ENCODE measurements around the gene TOMM40L. TPM values are rescaled to one million over a fixed set of nuclear protein-coding genes. Genes with fewer than 3 reads are reported as not detected.

TOMM40L gene
- 10 to 100 TPM in 1 of 4 donors, 1 to 10 TPM in 3; 2.6 to 13.2 (median 7.3) TPM for total RNA-seq

DNA sequence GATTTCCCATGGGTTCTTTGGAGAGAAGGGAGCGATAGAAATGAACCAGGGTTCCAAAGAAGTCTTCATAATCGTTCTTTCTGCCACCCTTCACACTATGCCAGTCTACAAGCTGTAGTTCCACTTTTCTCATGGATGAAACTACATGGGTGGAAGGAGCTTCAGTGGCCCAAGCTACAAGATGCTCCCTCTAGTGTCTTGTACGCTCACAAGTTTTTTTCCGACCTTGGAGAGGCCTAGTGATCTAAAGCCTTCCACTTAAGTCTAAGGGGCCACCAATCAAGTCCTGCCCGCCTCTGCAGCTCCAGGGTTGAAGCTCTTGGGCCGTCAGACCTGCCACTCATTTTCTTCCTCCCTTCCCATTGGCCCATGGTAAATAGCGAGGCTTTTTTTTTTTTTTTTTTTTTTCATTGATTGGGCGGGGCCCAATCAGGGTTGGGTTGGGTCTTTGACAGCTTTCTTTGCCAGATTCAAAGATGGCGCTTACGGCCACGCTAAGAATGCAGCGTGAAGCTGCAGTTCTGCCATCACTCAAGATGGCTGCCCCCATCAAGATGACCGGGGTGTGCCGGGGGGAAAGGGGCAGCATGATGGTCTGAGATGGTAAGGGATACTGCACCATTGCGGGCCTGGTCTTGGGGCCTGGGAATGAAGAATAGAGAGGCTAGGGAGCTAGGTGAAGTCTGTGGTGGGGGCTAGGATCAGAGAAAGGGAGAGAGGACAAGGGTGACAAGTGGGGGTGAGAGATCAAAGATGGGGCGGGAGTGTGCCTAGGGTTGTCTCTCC lies at the start of gene TOMM40L:
TSS of gene TOMM40L (plus strand) at position 527 of the 786 bp plus-strand sequence. CDS start 430 bp downstream, outside the sequence.
- peaks cover 2 to 8% of the 10 kb centered on the region in 2 donors for H3K4me1 ChIP-seq
- peak within 1 kb of the TSS; percentile 75 to 79 for H3K27ac ChIP-seq
- H3K4me3 ChIP-seq = peak within 1 kb of the TSS; percentile 60 to 77
- TF ChIP-seq CTCF (IDR thresholded peaks at IDR 0.05) = peak; percentile 57 to 63 (median 62)
- peak in 1 of 2 donors; percentile 22 for TF ChIP-seq POLR2A (IDR thresholded peaks at IDR 0.05)
- H3K36me3 ChIP-seq = no peaks in the 10 kb centered on the region
- intact Hi-C loops (cut with DNase I; ENCODE audit: low total_unique reads) = no loop called here
- H3K27me3 ChIP-seq = no peaks in the 10 kb centered on the region
- peak; percentile 85 to 97 for DNase-seq
- no peaks in the 10 kb centered on the region for H3K9me3 ChIP-seq

GRCh38 chr1:161176468-161177111 lies 49.3 kb upstream of the TOMM40L start:
- no peak for DNase-seq
- no peaks in the 10 kb centered on the region for H3K27me3 ChIP-seq

GRCh38 chr1:161177112-161177935 lies 48.5 kb upstream of the TOMM40L start, which contains the start of gene B4GALT3:
B4GALT3 (minus strand) TSS chr1:161177507; CDS start chr1:161176060, 1,447 bp downstream.
- no peaks in the 10 kb centered on the region for H3K36me3 ChIP-seq

More at GRCh38 chr1:161176468-161177111, 49.3 kb upstream of the TOMM40L start:
- Histone ChIP-seq H3K27ac (peak overlapping the region; percentile 89 to 92), H3K9me3 (no peaks in the 10 kb centered on the region), H3K36me3 (no peaks in the 10 kb centered on the region), H3K4me3 (peak overlapping the region; percentile 64 to 89), H3K4me1 (peaks cover 0 to 17% of the 10 kb centered on the region in 2 donors)
- intact Hi-C loops (cut with DNase I; ENCODE audit: low total_unique reads) = no loop called here
- TF ChIP-seq CTCF (IDR thresholded peaks at IDR 0.05) = no peak
- no peak for TF ChIP-seq POLR2A (IDR thresholded peaks at IDR 0.05)

DNA sequence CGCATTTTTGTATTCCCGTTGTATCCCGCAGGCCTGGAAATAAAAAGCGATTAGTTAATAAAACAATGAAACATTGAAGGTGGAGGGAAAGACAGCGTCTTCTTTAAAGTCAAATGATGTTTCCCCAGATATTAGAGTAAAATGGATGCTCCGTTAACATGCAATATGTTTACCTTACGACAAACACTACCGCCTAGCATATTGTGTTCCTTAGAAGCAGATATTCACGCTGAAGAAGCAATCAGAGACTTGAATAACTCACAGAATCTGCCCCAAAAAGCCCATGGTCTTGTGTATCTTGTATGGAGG lies 48.0 kb upstream of the TOMM40L start:
- H3K4me1 ChIP-seq = peaks cover 0 to 13% of the 10 kb centered on the region in 2 donors
- no peak for DNase-seq
- H3K27me3 ChIP-seq = no peaks in the 10 kb centered on the region
- intact Hi-C loops (cut with DNase I; ENCODE audit: low total_unique reads) = no loop called here
- H3K4me3 ChIP-seq = peak overlapping the region; percentile 64 to 89
- TF ChIP-seq CTCF (IDR thresholded peaks at IDR 0.05) (no peak), POLR2A (IDR thresholded peaks at IDR 0.05) (no peak)
- no peaks in the 10 kb centered on the region for H3K36me3 ChIP-seq
- no peaks in the 10 kb centered on the region for H3K9me3 ChIP-seq
- H3K27ac ChIP-seq = peak overlapping the region; percentile 89 to 92

More at GRCh38 chr1:161177112-161177935, 48.5 kb upstream of the TOMM40L start, which contains the start of gene B4GALT3:
- H3K4me3 ChIP-seq = peak within 1 kb of the TSS; percentile 64 to 89
- peaks cover 0 to 17% of the 10 kb centered on the region in 2 donors for H3K4me1 ChIP-seq
- no peaks in the 10 kb centered on the region for H3K9me3 ChIP-seq
- H3K27ac ChIP-seq = peak within 1 kb of the TSS; percentile 89 to 92
- TF ChIP-seq CTCF (IDR thresholded peaks at IDR 0.05) (peak in 1 of 4 experiments; percentile 2), POLR2A (IDR thresholded peaks at IDR 0.05) (peak; percentile 51 to 73)
- intact Hi-C loops (cut with DNase I; ENCODE audit: low total_unique reads) = no loop called here
- H3K27me3 ChIP-seq = no peaks in the 10 kb centered on the region
- DNase-seq = peak; percentile 88 to 93

All from uterus (tissue), 4 donors.